GM18508 (cell line): Measurements from ENCODE around the gene RPAP2.
"Not testable (repeated sequence)": the region's sequence is repeated elsewhere in the genome, so short reads cannot be mapped to it uniquely, and the experiment has no call there.

ENCODE experiments used
- ATAC-seq: cut with Tn5 transposase; IDR thresholded peaks from one replicate; pipeline ENCODE4 v1.9.1; 2021; ENCODE audit warnings: moderate number of reproducible peaks; ENCODE audit not compliant: insufficient read depth, unreplicated experiment

Gene RPAP2

GRCh38 chr1:92367496-92367895 lies 68.6 kb downstream of the RPAP2 start:
- no peak for ATAC-seq

GRCh38 chr1:92372164-92372563 lies 73.3 kb downstream of the RPAP2 start:
- ATAC-seq = no peak

GRCh38 chr1:92374223-92374622 lies 75.4 kb downstream of the RPAP2 start:
- no peak for ATAC-seq

GRCh38 chr1:92376345-92376744 lies 77.5 kb downstream of the RPAP2 start:
- no peak for ATAC-seq

GRCh38 chr1:92377991-92378390 lies 79.1 kb downstream of the RPAP2 start:
- ATAC-seq = not testable (repeated sequence)

- no peak for ATAC-seq
Measured at GRCh38 chr1:92380867-92381266, 82.0 kb downstream of the RPAP2 start.

GRCh38 chr1:92393966-92394365 lies 95.1 kb downstream of the RPAP2 start:
- not testable (repeated sequence) for ATAC-seq

GRCh38 chr1:92398519-92398918 lies 99.7 kb downstream of the RPAP2 start:
- no peak for ATAC-seq

GRCh38 chr1:92399076-92399475 lies 100.2 kb downstream of the RPAP2 start:
- ATAC-seq = peak; percentile 86

GRCh38 chr1:92404661-92405060 lies 105.8 kb downstream of the RPAP2 start:
- no peak for ATAC-seq

- ATAC-seq = no peak
Measured at GRCh38 chr1:92408825-92409224, 110.0 kb downstream of the RPAP2 start.

GRCh38 chr1:92409946-92410549 lies 111.2 kb downstream of the RPAP2 start:
- no peak for ATAC-seq

GRCh38 chr1:92410706-92411105 lies 111.8 kb downstream of the RPAP2 start:
- ATAC-seq = no peak

- no peak for ATAC-seq
Measured at GRCh38 chr1:92411511-92411910, 112.7 kb downstream of the RPAP2 start.

- ATAC-seq = no peak
Measured at GRCh38 chr1:92419642-92420041, 120.8 kb downstream of the RPAP2 start.

GRCh38 chr1:92424381-92424780 lies 125.5 kb downstream of the RPAP2 start:
- ATAC-seq = no peak

GRCh38 chr1:92425617-92426016 lies 126.8 kb downstream of the RPAP2 start:
- no peak for ATAC-seq

GRCh38 chr1:92430030-92430429 lies 131.2 kb downstream of the RPAP2 start:
- ATAC-seq = no peak

- ATAC-seq = not testable (repeated sequence)
Measured at GRCh38 chr1:92434572-92434971, 135.7 kb downstream of the RPAP2 start.

GRCh38 chr1:92439291-92439690 lies 140.4 kb downstream of the RPAP2 start:
- no peak for ATAC-seq

- no peak for ATAC-seq
Measured at GRCh38 chr1:92441316-92441696, 142.4 kb downstream of the RPAP2 start.

- ATAC-seq = no peak
Measured at GRCh38 chr1:92441697-92442342, 143.0 kb downstream of the RPAP2 start.
